Measurements from ENCODE around the gene PRPF39. TPM values are rescaled to one million over a fixed set of nuclear protein-coding genes. Genes with fewer than 3 reads are reported as not detected.

Gene PRPF39
- total RNA-seq, 1 experiment from 2014 or later: 59.8 TPM

- Histone ChIP-seq H2BK12ac (ENCODE audit: insufficient read length, low read depth, low read length) (no peak overlapping the region), H2BK5ac (ENCODE audit: insufficient read length, low read length) (no peak overlapping the region), H3K23me2 (ENCODE audit: insufficient read length, low read depth, low read length, poor library complexity, severe bottlenecking) (no peaks in the 10 kb centered on the region), H3K14ac (ENCODE audit: insufficient read depth, low read length) (no peak overlapping the region; the same call in 1 of the 2 replicates), H2AFZ (ENCODE audit: low read length) (no peak overlapping the region), H3K4me1 (ENCODE audit: insufficient read depth, low read length) (no peaks in the 10 kb centered on the region), H2BK20ac (ENCODE audit: low read depth, low read length, poor library complexity, severe bottlenecking) (no peak overlapping the region), H4K8ac (replicated peaks; ENCODE audit: insufficient read length, low read depth, low read length) (no peak overlapping the region), H3K79me1 (ENCODE audit: insufficient read depth, low read depth, low read length, poor library complexity, severe bottlenecking) (no peaks in the 10 kb centered on the region), H3T11ph (ENCODE audit: low read length) (no peak overlapping the region), H2BK120ac (ENCODE audit: low read depth, low read length, poor library complexity, severe bottlenecking) (no peak overlapping the region), H3K23ac (ENCODE audit: insufficient read length, low read depth, low read length) (no peak overlapping the region), H3K9me3 (ENCODE audit: control insufficient read depth, low read depth, low read length) (peaks cover 18% of the 10 kb centered on the region), H4K20me1 (ENCODE audit: control insufficient read depth, insufficient read depth, insufficient read length) (no peaks in the 10 kb centered on the region), H3K18ac (ENCODE audit: insufficient read length, low read depth, low read length) (no peak overlapping the region), H3K79me2 (ENCODE audit: insufficient read depth, low read length) (no peaks in the 10 kb centered on the region), H3K4ac (ENCODE audit: low read depth, low read length) (no peak overlapping the region), H2AK5ac (ENCODE audit: insufficient read length, low read length) (no peak overlapping the region), H4K91ac (ENCODE audit: insufficient read length, low read depth, low read length) (no peak overlapping the region), H3K27ac (ENCODE audit: insufficient read length, low read depth, low read length) (no peak overlapping the region), H3K9ac (ENCODE audit: extremely low read depth, insufficient read length, low read length) (no peak overlapping the region), H3K56ac (ENCODE audit: insufficient read length, low read depth, low read length) (no peak overlapping the region), H3K4me2 (ENCODE audit: insufficient read depth, insufficient read length, low read length) (no peak overlapping the region), H2BK15ac (ENCODE audit: low read depth, low read length) (no peak overlapping the region), H4K5ac (ENCODE audit: insufficient read length, low read depth, low read length) (no peak overlapping the region), H3K27me3 (ENCODE audit: insufficient read depth, low read length) (no peaks in the 10 kb centered on the region)
- Mint-ChIP-seq H3K4me3 (no peak overlapping the region), H3K27me3 (ENCODE audit: low read depth) (no peaks in the 10 kb centered on the region), H3K4me1 (no peaks in the 10 kb centered on the region), H3K27ac (no peak overlapping the region), H3K36me3 (ENCODE audit: insufficient read depth in 1 of 3, low read depth in 3 of 3) (peaks cover 21 to 50% (median 36%) of the 10 kb centered on the region in 3 experiments), H3K9me3 (peaks cover 7 to 14% of the 10 kb centered on the region in 2 experiments)
- no CpG with 5 or more reads among the region's 5 CpGs for WGBS (ENCODE audit: extremely low coverage, insufficient read length, low lambda C conversion rate)
- no peak for TF ChIP-seq CTCF (conservative IDR thresholded peaks at IDR 0.05)
- DNase-seq: no peak
Observed at GRCh38 chr14:45038256-45038655, 45.7 kb upstream of the PRPF39 start.

All from H9 (cell line).